Activated CD8-positive, alpha-beta memory T cell treated with anti-CD3 and anti-CD28 coated beads, Interleukin-2, amount 50 U/mL, for 48 hours (primary cell): ENCODE measurements around the gene CMTM8.
A peak's percentile ranks its signal among the peaks of the same experiment; 100 is the strongest.

ENCODE experiments used
- DNase-seq: peaks from one replicate; pipeline ENCODE4 v3.0.0-alpha.2; 2020

Gene CMTM8

DNA sequence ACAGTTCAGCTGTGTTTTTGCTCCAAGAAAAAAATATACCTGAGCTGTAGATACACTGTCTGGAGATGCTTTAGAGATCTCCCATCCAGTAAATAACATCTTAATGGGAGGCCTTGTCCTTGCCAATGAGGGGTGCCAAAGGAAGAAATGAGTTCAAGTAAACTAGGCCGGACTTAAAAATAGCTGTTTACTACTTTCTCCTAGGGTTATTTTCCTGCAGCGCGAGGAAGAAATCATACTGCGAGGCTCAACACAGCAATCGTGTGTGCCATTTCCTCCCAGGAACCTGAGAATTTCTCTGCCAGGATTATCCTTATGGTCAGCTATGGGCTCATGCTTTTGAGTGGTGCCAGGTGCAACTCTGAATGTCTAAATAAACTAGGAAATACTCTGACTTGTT, 71.9 kb downstream of the CMTM8 start:
- DNase-seq, result no peak

DNA sequence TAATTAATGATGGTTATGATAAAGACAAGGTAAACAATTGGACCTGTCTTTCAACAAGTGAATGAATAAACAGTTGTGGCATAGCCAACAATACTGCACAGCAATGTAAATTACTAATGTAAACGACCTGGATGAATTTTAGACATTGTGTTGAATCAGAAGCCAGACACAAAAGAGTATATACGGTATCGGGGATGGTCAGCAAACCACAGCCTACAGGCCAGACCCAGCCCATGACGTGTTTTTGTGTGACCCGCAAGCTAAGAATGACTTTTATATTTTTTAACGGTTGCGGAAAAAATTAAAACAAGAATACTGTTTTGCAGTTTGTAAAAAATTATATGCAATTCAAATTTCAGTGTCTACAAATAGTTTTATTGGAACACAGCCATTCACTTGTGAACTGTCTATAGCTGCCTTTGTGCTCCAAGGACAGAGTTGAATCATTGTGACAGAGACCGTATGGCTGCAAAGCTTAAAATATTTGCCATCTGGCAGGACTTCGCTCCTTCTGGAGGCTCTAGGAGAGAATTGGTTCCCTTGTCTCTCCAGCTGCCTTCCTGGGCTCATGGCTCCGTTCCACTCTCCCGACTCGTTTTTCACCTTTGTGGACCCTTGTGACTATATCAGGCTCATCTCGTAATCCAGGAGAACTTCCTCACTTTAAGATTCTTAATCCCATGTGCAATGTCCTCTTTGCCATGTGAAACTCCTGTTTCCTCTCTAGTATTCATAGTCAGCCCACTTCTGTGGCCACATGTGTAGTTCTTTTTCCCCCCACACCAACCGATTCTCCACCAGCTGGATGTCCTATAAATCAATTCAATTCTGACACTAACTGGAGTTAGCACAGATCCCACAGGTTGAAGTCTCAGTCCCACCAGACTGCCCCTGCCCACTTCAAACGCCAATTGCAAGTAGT, 72.7 kb downstream of the CMTM8 start:
- DNase-seq, result no peak

GRCh38 chr3:32312251-32312650, 73.8 kb downstream of the CMTM8 start:
- DNase-seq, result no peak

GRCh38 chr3:32313169-32313568, 74.7 kb downstream of the CMTM8 start:
- no peak for DNase-seq

- DNase-seq, result no peak
Measured at GRCh38 chr3:32313723-32314473, 75.4 kb downstream of the CMTM8 start.

- DNase-seq, result no peak
Measured at GRCh38 chr3:32315441-32315840, 77.0 kb downstream of the CMTM8 start.

GRCh38 chr3:32316319-32316718, 77.8 kb downstream of the CMTM8 start:
- DNase-seq, result no peak

DNA sequence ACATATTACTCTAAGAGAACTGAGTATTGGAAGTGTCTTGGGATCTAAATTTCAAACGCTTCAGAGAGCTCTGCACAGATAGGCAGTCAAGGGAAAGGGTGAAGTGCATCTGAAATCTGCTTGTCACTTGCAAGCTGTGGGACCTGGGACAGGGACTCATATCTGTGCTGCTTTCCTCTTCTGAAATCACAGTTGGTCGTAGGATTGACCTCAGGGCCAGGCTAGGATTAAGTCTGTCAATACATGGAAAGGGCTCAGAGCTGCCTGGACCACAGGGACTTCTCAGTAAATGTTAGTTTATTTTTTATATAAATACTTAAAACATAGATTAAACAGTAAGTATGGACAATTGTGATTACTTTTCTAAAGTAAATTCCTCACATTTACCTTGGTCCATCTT, 78.5 kb downstream of the CMTM8 start:
- no peak for DNase-seq

DNA sequence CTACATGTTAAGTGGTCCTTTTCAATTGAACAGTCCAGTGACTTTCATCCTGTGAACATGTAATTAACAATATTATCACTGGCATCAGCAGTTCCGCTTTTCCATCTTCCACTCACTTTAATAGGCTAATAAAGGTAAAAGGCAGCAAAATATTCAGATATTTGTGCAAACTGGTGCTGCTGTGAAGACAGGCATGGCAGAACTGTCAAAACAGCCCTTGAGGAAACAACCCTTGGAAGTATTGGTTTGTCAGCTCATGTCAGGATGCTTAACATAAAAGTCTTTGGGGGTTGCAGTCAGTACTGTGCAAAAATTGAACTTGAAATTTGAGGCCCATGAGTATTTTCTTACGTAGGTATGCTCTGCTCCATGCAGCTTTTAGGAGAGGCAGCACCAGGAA, 81.1 kb downstream of the CMTM8 start:
- DNase-seq, result no peak

- no peak for DNase-seq
Measured at GRCh38 chr3:32320080-32320479, 81.6 kb downstream of the CMTM8 start.

DNA sequence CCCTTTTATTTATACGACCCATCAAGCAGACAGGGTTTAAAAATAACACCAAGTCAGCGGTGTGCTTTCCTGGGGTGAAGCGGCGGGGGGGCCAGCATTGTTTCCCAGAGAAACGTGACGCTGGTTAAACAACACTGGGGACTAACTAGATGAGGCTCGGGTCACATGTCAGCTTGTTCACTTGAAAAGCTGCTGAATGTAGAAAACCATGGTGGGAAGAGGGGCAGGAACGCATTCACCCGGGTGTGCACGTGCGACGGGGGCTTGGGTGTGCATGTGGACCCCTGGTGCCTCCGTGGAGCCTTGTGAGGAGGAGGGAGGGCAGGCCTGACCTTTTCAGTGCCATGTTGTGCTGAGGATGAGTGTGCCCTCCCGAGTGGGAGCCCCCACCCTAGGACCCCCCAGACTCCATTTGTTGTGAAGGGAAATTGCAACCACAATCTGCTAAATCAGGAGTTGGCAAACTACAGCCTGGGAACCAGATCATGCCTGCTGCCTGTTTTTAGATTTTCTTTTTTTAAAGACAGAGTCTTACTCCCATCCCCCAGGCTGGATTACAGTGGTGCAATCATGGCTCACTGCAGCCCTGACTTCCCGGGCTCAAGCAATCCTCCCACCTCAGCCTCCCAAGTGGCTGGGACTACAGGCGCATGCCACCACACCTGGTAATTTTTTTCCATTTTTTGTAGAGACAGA, 82.8 kb downstream of the CMTM8 start:
- no peak for DNase-seq

DNA sequence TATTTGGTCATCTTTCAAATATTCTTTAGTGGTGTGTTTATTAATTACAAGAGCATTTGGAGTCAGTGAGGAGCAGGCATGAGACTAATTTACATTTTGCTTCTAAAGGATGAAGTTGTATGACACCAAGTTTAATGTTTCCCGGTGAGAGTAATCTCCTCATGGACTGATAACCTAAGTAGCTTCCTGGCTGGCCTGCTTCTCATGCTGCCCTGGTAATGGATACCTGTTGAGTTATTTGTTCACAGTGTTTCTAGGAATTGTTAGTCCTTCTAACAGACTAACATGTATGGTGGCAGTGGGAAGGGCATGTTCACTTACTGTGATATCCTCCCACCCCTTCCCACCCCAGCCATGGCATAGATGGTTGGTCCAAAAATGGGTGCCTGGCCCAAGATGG, 83.8 kb downstream of the CMTM8 start:
- DNase-seq, result no peak

DNA sequence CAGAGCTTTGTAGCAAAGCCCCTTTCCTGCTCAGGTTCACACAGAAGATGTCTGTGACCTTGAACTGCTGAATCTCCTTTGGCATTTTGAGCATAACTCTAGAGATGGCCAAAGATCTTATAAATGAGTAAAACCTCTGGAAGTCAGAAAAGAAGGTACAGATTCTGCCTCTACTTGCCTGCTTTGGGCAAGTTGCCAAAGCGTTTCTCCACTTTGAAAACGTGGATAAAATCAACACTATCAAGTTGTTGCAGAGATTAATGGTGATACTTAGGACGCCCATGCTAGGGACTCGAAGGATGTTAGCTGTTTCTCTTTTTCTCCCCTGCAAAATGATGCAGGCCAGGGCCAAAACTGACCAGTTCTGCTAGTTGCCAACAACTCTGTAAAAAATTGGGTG, 85.1 kb downstream of the CMTM8 start:
- DNase-seq, result no peak

DNA sequence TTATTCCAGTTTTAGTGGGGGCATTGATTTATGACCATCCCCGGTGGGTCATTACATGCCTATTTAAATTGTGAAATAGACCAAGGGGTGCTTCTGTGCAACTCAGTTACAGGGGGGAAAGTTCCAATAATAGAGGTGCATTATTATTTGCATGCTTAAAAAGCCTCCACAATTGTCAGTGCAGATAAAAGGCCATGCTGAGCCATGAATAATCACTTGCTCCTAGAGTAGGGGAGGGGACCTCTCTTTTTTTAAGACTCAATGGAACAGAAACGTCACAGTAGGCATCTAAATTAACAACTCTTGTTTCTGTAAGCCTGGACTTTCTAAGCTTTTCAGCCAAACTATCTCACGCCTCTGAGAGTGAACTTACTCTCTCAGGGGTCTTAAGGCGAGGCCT, 86.7 kb downstream of the CMTM8 start:
- no peak for DNase-seq

- no peak for DNase-seq
Measured at GRCh38 chr3:32325927-32326326, 87.4 kb downstream of the CMTM8 start.

- DNase-seq, result no peak
Measured at GRCh38 chr3:32326795-32327194, 88.3 kb downstream of the CMTM8 start.

DNA sequence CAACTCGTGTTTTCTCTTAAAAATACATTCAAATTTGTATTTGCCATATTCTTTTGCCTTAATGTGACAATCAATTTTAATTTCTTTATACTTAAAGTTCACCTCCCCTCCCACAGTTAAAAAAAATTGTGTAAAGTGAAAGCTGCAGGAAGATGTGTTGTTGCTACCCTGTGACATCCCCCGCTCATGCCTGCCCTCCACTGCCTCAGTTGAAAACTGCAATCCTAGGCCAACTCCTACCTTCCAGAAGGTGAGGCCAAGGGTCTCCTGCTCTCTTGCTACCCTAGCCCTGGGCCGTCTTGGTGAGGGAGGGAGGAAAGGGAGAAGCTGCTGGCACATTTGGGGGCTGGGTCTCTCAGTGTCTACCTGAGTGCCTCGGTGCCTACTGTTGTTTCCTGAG, 96.2 kb downstream of the CMTM8 start:
- peak; percentile 59 for DNase-seq

- no peak for DNase-seq
Measured at GRCh38 chr3:32335365-32336112, 97.1 kb downstream of the CMTM8 start.

- DNase-seq, result no peak
Measured at GRCh38 chr3:32336113-32336498, 97.6 kb downstream of the CMTM8 start.

- DNase-seq, result no peak
Measured at GRCh38 chr3:32337505-32337904, 99.0 kb downstream of the CMTM8 start.

- no peak for DNase-seq
Measured at GRCh38 chr3:32340039-32340438, 101.6 kb downstream of the CMTM8 start.

DNA sequence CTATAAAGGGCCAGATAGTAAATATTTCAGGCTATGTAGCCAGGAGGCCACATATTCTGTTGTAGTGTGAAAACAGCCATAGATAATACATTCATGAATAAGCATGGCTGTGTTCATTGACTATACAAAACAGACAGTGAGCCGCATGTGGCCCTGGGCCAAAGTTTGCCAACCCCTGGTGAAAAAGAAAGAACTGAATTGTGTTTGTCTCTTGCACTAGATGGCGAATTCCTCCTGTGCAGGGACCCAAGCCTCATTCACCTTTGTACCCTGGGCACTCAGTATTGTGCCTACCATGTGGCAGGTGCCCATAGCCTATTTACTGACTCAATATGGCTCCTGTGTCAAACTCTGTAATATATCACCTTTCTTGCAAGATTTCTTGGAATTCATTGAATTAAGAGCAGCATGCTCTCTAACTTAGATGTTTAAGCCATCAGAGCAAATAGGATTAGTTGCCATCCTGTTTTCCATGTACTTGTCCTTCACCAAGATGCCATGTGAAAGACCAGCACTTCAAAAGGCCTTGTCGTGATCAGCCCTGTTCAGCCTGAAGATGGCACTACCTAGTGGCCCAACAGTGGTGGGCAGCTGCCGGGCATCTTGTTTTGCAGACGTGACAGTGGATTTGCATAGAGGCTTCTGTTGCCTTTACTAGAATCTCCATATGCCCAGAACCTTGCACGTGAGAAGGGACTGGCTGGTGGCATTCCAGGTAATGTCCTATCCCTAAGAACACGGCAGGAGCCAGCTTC, 102.3 kb downstream of the CMTM8 start:
- no peak for DNase-seq
